Lung (tissue), 12 donors: ENCODE results near the gene NMRAL1. TPM values are rescaled to one million over a fixed set of nuclear protein-coding genes. Genes with fewer than 3 reads are reported as not detected.

Experiments used
- ATAC-seq: fragments of 200-7000 bp; cut with Tn5 transposase; one replicate; pipeline ENCODE4 v1.9.1; 2020; ENCODE audit warnings: moderate number of reproducible peaks; ENCODE audit not compliant: insufficient read depth, low FRiP score
- DNase-seq, 3 donors: peaks; one replicate each; pipeline ENCODE4 v3.0.0-alpha.2; 2013 to 2017
- H3K27ac ChIP-seq, 2 donors: one replicate each; pipeline ENCODE4 v1.5.1; 2013; ENCODE audit warnings: mild to moderate bottlenecking in 2 of 2, moderate library complexity in 2 of 2, control low read depth in 1 of 2, inconsistent platforms in 1 of 2, low read depth in 1 of 2, low read length in 1 of 2
- H3K27me3 ChIP-seq, 3 donors: one replicate each; pipeline ENCODE4 v1.5.1; 2013; ENCODE audit warnings: low read length in 2 of 3; ENCODE audit not compliant: control insufficient read depth in 3 of 3, insufficient read depth in 3 of 3
- H3K36me3 ChIP-seq, 4 donors: one replicate each; pipeline ENCODE4 v1.5.1; 2013; ENCODE audit warnings: low read length in 4 of 4, mild to moderate bottlenecking in 1 of 4, moderate library complexity in 1 of 4; ENCODE audit not compliant: control insufficient read depth in 4 of 4, insufficient read depth in 4 of 4
- H3K4me1 ChIP-seq, 5 donors: one replicate each; pipeline ENCODE4 v1.5.1; 2013; ENCODE audit warnings: low read length in 5 of 5, mild to moderate bottlenecking in 2 of 5, moderate library complexity in 1 of 5; ENCODE audit not compliant: control insufficient read depth in 5 of 5, insufficient read depth in 5 of 5
- H3K4me3 ChIP-seq: one replicate; pipeline ENCODE4 v1.5.1; 2013; ENCODE audit warnings: mild to moderate bottlenecking, control low read depth, moderate library complexity
- H3K9ac ChIP-seq, 2 donors: one replicate each; pipeline ENCODE4 v1.5.1; 2013; ENCODE audit warnings: low read length in 2 of 2, control low read depth in 1 of 2; ENCODE audit not compliant: insufficient read depth in 1 of 2
- H3K9me3 ChIP-seq, 4 donors: one replicate each; pipeline ENCODE4 v1.5.1; 2013; ENCODE audit warnings: low read length in 3 of 4, mild to moderate bottlenecking in 1 of 4, moderate library complexity in 1 of 4; ENCODE audit not compliant: control insufficient read depth in 4 of 4, insufficient read depth in 3 of 4
- WGBS, 2 donors: extraction: QIAGEN DNeasy Blood & Tissue Kit; methylation state at CpG; one replicate each; pipeline ENCODE4 v1.1.7; 2013; 5-methylcytosine and 5-hydroxymethylcytosine counted together
- polyA plus RNA-seq, 2 donors: library from polyadenylated mRNA; stranded (reverse); fragments of 200-250 nt; gene quantifications; one replicate each; pipeline ENCODE4 v1.2.1, GENCODE V29; 2013
- total RNA-seq, 2 donors: library from RNA; depleted of rRNA in 1 of 2; stranded (reverse); fragments of >200 nt in 1 of 2; gene quantifications; one replicate each; pipeline ENCODE4 v1.2.1, GENCODE V29; 2014 to 2021
- TF ChIP-seq, protein P1 (sequence below): IDR thresholded peaks from 2 replicates; pipeline ENCODE4 v1.5.1; 2012; ENCODE audit warnings: mild to moderate bottlenecking; ENCODE audit errors: control extremely low read depth, extremely low read depth
- donor health status: control.
- donor health status: control.
- donor health status: Bipolar disorder and iron deficiency.
- donor health status: healthy.
- donor health status: DM: yes; HTN: yes; CAD: no.

The NMRAL1 gene
- total and polyA plus RNA-seq, 4 donors, result 23.4 to 57.4 (median 46.8) TPM

DNA sequence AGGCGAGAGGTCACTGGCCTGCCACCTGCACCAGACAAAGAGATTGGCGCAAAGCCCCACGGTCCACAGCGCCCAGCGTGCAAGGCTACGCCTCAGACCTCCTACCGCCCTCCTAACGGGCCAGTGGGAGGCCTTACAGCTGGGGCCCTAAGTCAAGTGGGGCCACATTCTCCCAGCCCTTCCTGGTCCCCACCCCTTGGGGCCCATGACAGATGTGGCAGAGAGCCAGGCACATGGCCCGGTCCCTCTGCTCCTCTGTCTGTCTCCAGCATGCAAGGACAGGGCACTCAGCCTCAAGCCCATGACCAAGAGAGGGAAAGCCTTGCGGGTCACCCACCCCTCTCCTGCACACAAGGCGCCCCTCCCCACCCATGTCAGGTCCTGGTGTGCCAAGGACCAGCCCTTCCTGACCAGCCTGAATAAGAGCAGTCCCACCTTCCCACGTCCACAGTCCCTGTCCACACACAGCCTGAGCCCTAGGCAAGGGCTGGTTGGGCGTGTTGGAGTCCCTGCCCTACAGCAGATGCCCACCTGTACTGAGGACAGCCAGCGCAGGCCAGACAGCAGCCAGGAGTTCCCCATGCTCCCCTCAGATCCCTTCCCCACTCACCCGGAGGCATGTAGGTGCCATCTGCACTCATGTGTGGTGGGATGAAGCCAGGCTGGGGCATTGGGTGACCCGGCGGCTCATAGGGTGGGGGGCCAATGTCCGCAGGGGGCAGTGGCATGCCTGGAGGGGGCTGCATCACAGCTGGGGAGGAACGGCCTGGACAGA, 38.8 kb upstream of the NMRAL1 start:
- DNase-seq (no peak), ATAC-seq (no peak)
- Histone ChIP-seq H3K4me3 (no peak overlapping the region), H3K27me3 (no peaks in the 10 kb centered on the region), H3K9ac (no peak overlapping the region), H3K36me3 (peaks cover 6 to 52% (median 13%) of the 10 kb centered on the region in 4 donors), H3K4me1 (peaks cover 0 to 12% (median 0%) of the 10 kb centered on the region in 5 donors), H3K9me3 (no peaks in the 10 kb centered on the region), H3K27ac (no peak overlapping the region)
- 82 to 86% methylated on average over 19 of the region's 19 CpGs for WGBS, 2 donors
- TF ChIP-seq, protein P1, sequence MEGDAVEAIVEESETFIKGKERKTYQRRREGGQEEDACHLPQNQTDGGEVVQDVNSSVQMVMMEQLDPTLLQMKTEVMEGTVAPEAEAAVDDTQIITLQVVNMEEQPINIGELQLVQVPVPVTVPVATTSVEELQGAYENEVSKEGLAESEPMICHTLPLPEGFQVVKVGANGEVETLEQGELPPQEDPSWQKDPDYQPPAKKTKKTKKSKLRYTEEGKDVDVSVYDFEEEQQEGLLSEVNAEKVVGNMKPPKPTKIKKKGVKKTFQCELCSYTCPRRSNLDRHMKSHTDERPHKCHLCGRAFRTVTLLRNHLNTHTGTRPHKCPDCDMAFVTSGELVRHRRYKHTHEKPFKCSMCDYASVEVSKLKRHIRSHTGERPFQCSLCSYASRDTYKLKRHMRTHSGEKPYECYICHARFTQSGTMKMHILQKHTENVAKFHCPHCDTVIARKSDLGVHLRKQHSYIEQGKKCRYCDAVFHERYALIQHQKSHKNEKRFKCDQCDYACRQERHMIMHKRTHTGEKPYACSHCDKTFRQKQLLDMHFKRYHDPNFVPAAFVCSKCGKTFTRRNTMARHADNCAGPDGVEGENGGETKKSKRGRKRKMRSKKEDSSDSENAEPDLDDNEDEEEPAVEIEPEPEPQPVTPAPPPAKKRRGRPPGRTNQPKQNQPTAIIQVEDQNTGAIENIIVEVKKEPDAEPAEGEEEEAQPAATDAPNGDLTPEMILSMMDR, result no peak

DNA sequence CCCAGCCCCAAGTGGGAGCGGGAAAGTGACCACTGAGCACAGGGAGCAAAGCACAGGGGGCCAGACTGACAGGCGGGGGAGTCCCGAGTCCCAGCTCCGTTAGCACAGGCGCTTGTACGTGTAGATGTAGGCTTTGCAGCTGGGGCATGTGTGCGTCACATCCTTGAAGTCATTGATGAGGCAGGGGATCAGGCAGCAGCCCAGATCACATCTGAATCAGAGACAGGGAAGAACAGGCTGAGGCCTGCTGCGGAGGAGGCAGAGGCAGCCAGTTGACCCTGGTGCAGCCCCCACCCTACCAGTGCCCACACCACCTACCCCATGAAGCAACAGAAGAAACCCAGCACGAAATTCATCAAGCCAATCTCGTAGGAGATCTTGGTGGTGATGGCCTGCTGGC, 38.0 kb upstream of the NMRAL1 start:
- no peaks in the 10 kb centered on the region for H3K9me3 ChIP-seq
- peaks cover 9 to 60% (median 19%) of the 10 kb centered on the region in 4 donors for H3K36me3 ChIP-seq
- WGBS, 2 donors, result 90 to 92% methylated on average over 10 of the region's 10 CpGs
- H3K27ac ChIP-seq, result no peak overlapping the region
- TF ChIP-seq, protein P1, result no peak
- peaks cover 0 to 12% (median 0%) of the 10 kb centered on the region in 5 donors for H3K4me1 ChIP-seq
- peak in 1 of 3 donors; percentile 45 for DNase-seq
- ATAC-seq, result no peak
- no peak overlapping the region for H3K4me3 ChIP-seq
- no peaks in the 10 kb centered on the region for H3K27me3 ChIP-seq
- H3K9ac ChIP-seq, result no peak overlapping the region

DNA sequence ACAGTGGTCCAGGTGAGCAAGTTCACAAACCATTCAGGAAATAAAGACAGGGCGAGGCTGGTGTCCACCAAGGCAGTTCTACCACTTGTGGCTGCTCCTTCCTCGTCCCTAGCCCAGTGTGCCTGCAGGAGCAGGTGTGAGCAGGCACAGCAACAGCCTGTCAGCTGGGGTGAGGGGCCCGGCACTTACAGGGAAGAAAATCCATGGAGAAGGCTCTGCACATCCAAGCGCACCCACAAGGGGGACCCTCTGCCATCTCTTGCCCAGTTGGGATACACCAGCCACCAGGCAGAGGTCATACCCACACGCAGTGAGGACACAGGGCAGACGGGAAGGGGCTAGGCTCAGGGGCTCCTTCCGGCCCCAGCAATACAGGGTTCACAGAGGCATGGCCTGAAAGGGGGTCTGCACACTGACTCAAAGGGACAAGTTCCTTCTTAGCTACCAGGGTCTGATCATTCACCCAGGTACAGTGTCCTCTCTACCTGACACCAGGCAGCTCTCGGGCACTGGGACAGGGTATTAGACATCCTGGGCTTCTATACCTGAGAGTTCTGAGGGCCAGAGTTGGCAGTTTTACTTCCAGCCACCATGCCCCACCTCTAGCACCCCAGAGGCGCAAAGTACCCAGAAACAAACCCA, 37.1 kb upstream of the NMRAL1 start:
- 60 to 66% methylated on average over 9 of the region's 9 CpGs for WGBS, 2 donors
- Histone ChIP-seq H3K9ac (no peak overlapping the region), H3K4me3 (no peak overlapping the region), H3K36me3 (peaks cover 14 to 63% (median 22%) of the 10 kb centered on the region in 4 donors), H3K4me1 (peaks cover 0 to 12% (median under 1%) of the 10 kb centered on the region in 5 donors), H3K27me3 (no peaks in the 10 kb centered on the region), H3K27ac (no peak overlapping the region), H3K9me3 (no peaks in the 10 kb centered on the region)
- DNase-seq, result peak; percentile 34 to 61 (median 46)
- no peak for ATAC-seq
- TF ChIP-seq, protein P1, result no peak
